ENCODE measurements around the gene JMJD8.

Gene JMJD8

GRCh38 chr16:704552-705380, 20.6 kb upstream of the JMJD8 start:
- Histone ChIP-seq H3K9me3 (ENCODE audit: control insufficient read depth, low read length) (no peaks in the 10 kb centered on the region), H3K36me3 (ENCODE audit: control insufficient read depth, insufficient read depth, low read length, severe bottlenecking) (no peaks in the 10 kb centered on the region), H3K9ac (ENCODE audit: low read length) (no peak overlapping the region), H3K4me3 (ENCODE audit: low read length) (no peak overlapping the region), H3K27me3 (replicated peaks; ENCODE audit: control insufficient read depth, insufficient read depth, low read length) (peaks cover 73% of the 10 kb centered on the region), H3K4me1 (ENCODE audit: control insufficient read depth, insufficient read depth, low read length) (peaks cover 2% of the 10 kb centered on the region)
- DNase-seq (ENCODE audit: low read depth): no peak

GRCh38 chr16:704047-704446, 19.9 kb upstream of the JMJD8 start:
- no peaks in the 10 kb centered on the region for H3K4me1 ChIP-seq (ENCODE audit: control insufficient read depth, insufficient read depth, low read length)
- H3K27me3 ChIP-seq (replicated peaks; ENCODE audit: control insufficient read depth, insufficient read depth, low read length): peaks cover 67% of the 10 kb centered on the region
- no peak overlapping the region for H3K4me3 ChIP-seq (ENCODE audit: low read length)
- H3K9me3 ChIP-seq (ENCODE audit: control insufficient read depth, low read length): no peaks in the 10 kb centered on the region
- H3K36me3 ChIP-seq (ENCODE audit: control insufficient read depth, insufficient read depth, low read length, severe bottlenecking): no peaks in the 10 kb centered on the region
- DNase-seq (ENCODE audit: low read depth): no peak
- H3K9ac ChIP-seq (ENCODE audit: low read length): no peak overlapping the region

GRCh38 chr16:703406-703805, 19.3 kb upstream of the JMJD8 start:
- Histone ChIP-seq H3K9me3 (ENCODE audit: control insufficient read depth, low read length) (no peaks in the 10 kb centered on the region), H3K4me3 (ENCODE audit: low read length) (no peak overlapping the region), H3K4me1 (ENCODE audit: control insufficient read depth, insufficient read depth, low read length) (no peaks in the 10 kb centered on the region), H3K36me3 (ENCODE audit: control insufficient read depth, insufficient read depth, low read length, severe bottlenecking) (no peaks in the 10 kb centered on the region), H3K9ac (ENCODE audit: low read length) (no peak overlapping the region), H3K27me3 (replicated peaks; ENCODE audit: control insufficient read depth, insufficient read depth, low read length) (peaks cover 62% of the 10 kb centered on the region)
- no peak for DNase-seq (ENCODE audit: low read depth)

GRCh38 chr16:702341-702740, 18.2 kb upstream of the JMJD8 start:
- no peaks in the 10 kb centered on the region for H3K36me3 ChIP-seq (ENCODE audit: control insufficient read depth, insufficient read depth, low read length, severe bottlenecking)

GRCh38 chr16:700684-701584, 16.8 kb upstream of the JMJD8 start:
- peaks cover 47% of the 10 kb centered on the region for H3K27me3 ChIP-seq (replicated peaks; ENCODE audit: control insufficient read depth, insufficient read depth, low read length)
- H3K36me3 ChIP-seq (ENCODE audit: control insufficient read depth, insufficient read depth, low read length, severe bottlenecking): no peaks in the 10 kb centered on the region
- no peaks in the 10 kb centered on the region for H3K4me1 ChIP-seq (ENCODE audit: control insufficient read depth, insufficient read depth, low read length)
- no peak overlapping the region for H3K4me3 ChIP-seq (ENCODE audit: low read length)
- peak; percentile 64 for DNase-seq (ENCODE audit: low read depth)
- H3K9me3 ChIP-seq (ENCODE audit: control insufficient read depth, low read length): no peaks in the 10 kb centered on the region
- H3K9ac ChIP-seq (ENCODE audit: low read length): no peak overlapping the region

More at GRCh38 chr16:702341-702740, 18.2 kb upstream of the JMJD8 start:
- Histone ChIP-seq H3K9ac (ENCODE audit: low read length) (no peak overlapping the region), H3K4me1 (ENCODE audit: control insufficient read depth, insufficient read depth, low read length) (no peaks in the 10 kb centered on the region), H3K27me3 (replicated peaks; ENCODE audit: control insufficient read depth, insufficient read depth, low read length) (peaks cover 52% of the 10 kb centered on the region), H3K9me3 (ENCODE audit: control insufficient read depth, low read length) (no peaks in the 10 kb centered on the region), H3K4me3 (ENCODE audit: low read length) (no peak overlapping the region)
- DNase-seq (ENCODE audit: low read depth): no peak

GRCh38 chr16:698911-699671, 15.0 kb upstream of the JMJD8 start:
- no peak overlapping the region for H3K9ac ChIP-seq (ENCODE audit: low read length)
- H3K4me1 ChIP-seq (ENCODE audit: control insufficient read depth, insufficient read depth, low read length): no peaks in the 10 kb centered on the region
- H3K27me3 ChIP-seq (replicated peaks; ENCODE audit: control insufficient read depth, insufficient read depth, low read length): peaks cover 47% of the 10 kb centered on the region
- H3K36me3 ChIP-seq (ENCODE audit: control insufficient read depth, insufficient read depth, low read length, severe bottlenecking): no peaks in the 10 kb centered on the region
- no peak for DNase-seq (ENCODE audit: low read depth)
- no peak overlapping the region for H3K4me3 ChIP-seq (ENCODE audit: low read length)
- H3K9me3 ChIP-seq (ENCODE audit: control insufficient read depth, low read length): no peaks in the 10 kb centered on the region

- H3K4me1 ChIP-seq (ENCODE audit: control insufficient read depth, insufficient read depth, low read length): no peaks in the 10 kb centered on the region
- no peaks in the 10 kb centered on the region for H3K9me3 ChIP-seq (ENCODE audit: control insufficient read depth, low read length)
- DNase-seq (ENCODE audit: low read depth): no peak
- peaks cover 22% of the 10 kb centered on the region for H3K27me3 ChIP-seq (replicated peaks; ENCODE audit: control insufficient read depth, insufficient read depth, low read length)
- H3K4me3 ChIP-seq (ENCODE audit: low read length): no peak overlapping the region
- H3K9ac ChIP-seq (ENCODE audit: low read length): no peak overlapping the region
- no peaks in the 10 kb centered on the region for H3K36me3 ChIP-seq (ENCODE audit: control insufficient read depth, insufficient read depth, low read length, severe bottlenecking)
Measured at GRCh38 chr16:695355-696089, 11.4 kb upstream of the JMJD8 start.

- Histone ChIP-seq H3K4me1 (ENCODE audit: control insufficient read depth, insufficient read depth, low read length) (no peaks in the 10 kb centered on the region), H3K9me3 (ENCODE audit: control insufficient read depth, low read length) (no peaks in the 10 kb centered on the region), H3K27me3 (replicated peaks; ENCODE audit: control insufficient read depth, insufficient read depth, low read length) (peaks cover 16% of the 10 kb centered on the region), H3K9ac (ENCODE audit: low read length) (no peak overlapping the region), H3K36me3 (ENCODE audit: control insufficient read depth, insufficient read depth, low read length, severe bottlenecking) (no peaks in the 10 kb centered on the region), H3K4me3 (ENCODE audit: low read length) (no peak overlapping the region)
- DNase-seq (ENCODE audit: low read depth): no peak
Measured at GRCh38 chr16:694863-695354, 10.8 kb upstream of the JMJD8 start.

GRCh38 chr16:694187-694862, 10.2 kb upstream of the JMJD8 start:
- Histone ChIP-seq H3K4me3 (ENCODE audit: low read length) (no peak overlapping the region), H3K9ac (ENCODE audit: low read length) (no peak overlapping the region), H3K4me1 (ENCODE audit: control insufficient read depth, insufficient read depth, low read length) (peaks cover 5% of the 10 kb centered on the region), H3K27me3 (replicated peaks; ENCODE audit: control insufficient read depth, insufficient read depth, low read length) (peaks cover 16% of the 10 kb centered on the region), H3K9me3 (ENCODE audit: control insufficient read depth, low read length) (no peaks in the 10 kb centered on the region), H3K36me3 (ENCODE audit: control insufficient read depth, insufficient read depth, low read length, severe bottlenecking) (no peaks in the 10 kb centered on the region)
- no peak for DNase-seq (ENCODE audit: low read depth)

GRCh38 chr16:693766-694165, 9.6 kb upstream of the JMJD8 start:
- DNase-seq (ENCODE audit: low read depth): no peak
- Histone ChIP-seq H3K9me3 (ENCODE audit: control insufficient read depth, low read length) (no peaks in the 10 kb centered on the region), H3K36me3 (ENCODE audit: control insufficient read depth, insufficient read depth, low read length, severe bottlenecking) (no peaks in the 10 kb centered on the region), H3K9ac (ENCODE audit: low read length) (no peak overlapping the region), H3K4me3 (ENCODE audit: low read length) (no peak overlapping the region), H3K4me1 (ENCODE audit: control insufficient read depth, insufficient read depth, low read length) (peaks cover 10% of the 10 kb centered on the region), H3K27me3 (replicated peaks; ENCODE audit: control insufficient read depth, insufficient read depth, low read length) (peaks cover 14% of the 10 kb centered on the region)
